Measurements from ENCODE around the gene ERBB4. TPM values are rescaled to one million over a fixed set of nuclear protein-coding genes. Genes with fewer than 3 reads are reported as not detected.

The ERBB4 gene
- total and polyA plus RNA-seq, 10 of the 15 experiments (the other 5 are each of a cell fraction or from before 2014, with no cell fraction given) = under 0.01 to 0.23 (median 0.01) TPM; not detected in 4

DNA sequence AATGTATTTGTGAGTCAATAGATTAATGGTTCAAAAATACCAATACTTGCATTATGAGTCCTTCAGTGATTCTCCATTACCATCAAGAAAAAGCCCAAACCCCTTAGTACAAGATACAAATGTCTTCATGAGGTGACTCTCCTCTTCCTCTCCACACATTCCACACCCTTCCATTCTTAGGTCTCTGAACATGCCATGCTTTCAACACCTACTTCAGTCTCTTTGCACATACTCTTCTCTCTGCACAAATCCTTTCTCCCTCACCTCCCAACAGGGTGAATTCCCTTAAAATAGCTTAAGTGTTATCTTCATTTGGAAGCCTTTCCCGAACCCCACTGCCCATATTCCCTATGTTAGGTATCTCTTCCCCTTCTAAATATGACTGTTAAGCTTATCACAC lies 131.9 kb downstream of the ERBB4 start (continued):
- TF ChIP-seq, protein P1, sequence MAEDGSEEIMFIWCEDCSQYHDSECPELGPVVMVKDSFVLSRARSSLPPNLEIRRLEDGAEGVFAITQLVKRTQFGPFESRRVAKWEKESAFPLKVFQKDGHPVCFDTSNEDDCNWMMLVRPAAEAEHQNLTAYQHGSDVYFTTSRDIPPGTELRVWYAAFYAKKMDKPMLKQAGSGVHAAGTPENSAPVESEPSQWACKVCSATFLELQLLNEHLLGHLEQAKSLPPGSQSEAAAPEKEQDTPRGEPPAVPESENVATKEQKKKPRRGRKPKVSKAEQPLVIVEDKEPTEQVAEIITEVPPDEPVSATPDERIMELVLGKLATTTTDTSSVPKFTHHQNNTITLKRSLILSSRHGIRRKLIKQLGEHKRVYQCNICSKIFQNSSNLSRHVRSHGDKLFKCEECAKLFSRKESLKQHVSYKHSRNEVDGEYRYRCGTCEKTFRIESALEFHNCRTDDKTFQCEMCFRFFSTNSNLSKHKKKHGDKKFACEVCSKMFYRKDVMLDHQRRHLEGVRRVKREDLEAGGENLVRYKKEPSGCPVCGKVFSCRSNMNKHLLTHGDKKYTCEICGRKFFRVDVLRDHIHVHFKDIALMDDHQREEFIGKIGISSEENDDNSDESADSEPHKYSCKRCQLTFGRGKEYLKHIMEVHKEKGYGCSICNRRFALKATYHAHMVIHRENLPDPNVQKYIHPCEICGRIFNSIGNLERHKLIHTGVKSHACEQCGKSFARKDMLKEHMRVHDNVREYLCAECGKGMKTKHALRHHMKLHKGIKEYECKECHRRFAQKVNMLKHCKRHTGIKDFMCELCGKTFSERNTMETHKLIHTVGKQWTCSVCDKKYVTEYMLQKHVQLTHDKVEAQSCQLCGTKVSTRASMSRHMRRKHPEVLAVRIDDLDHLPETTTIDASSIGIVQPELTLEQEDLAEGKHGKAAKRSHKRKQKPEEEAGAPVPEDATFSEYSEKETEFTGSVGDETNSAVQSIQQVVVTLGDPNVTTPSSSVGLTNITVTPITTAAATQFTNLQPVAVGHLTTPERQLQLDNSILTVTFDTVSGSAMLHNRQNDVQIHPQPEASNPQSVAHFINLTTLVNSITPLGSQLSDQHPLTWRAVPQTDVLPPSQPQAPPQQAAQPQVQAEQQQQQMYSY (CRISPR knock-in tag; IDR thresholded peaks at IDR 0.05) = no peak

DNA sequence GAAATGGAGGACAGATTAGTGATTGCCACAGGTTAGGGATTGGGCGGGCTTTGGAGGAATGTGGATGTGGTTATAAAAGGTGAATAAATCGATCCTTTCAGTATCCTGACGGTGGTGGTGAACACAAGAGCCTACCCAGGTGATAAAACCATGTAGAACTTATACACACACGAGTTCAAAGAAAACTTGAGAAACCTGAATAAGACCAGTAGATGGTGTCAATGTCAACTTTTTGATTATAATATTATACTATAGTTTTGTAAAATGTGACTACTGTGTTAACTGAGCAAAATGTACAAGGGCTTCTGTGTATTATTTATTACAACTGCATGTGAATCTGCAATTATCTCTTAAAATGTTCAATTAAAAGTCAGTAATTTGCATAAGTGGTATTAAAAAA lies 136.3 kb downstream of the ERBB4 start:
- ChIA-PET CTCF (no interaction called here), POLR2A (no interaction called here), SMC1A (ENCODE audit: uncharacterized antibody, unreplicated experiment) (no interaction called here), RAD21 (ENCODE audit: unreplicated experiment) (no interaction called here)
- Histone ChIP-seq H3K36me3 (ENCODE audit: control insufficient read depth in 2 of 2, insufficient read depth in 2 of 2, low read length in 1 of 2) (no peaks in the 10 kb centered on the region), H3K4me3 (no peak overlapping the region), H4K20me1 (ENCODE audit: control insufficient read depth, insufficient read depth) (no peaks in the 10 kb centered on the region), H3K79me2 (ENCODE audit: control insufficient read depth, insufficient read depth, low read length) (no peaks in the 10 kb centered on the region), H3K27me3 (replicated peaks in 1 of 2; ENCODE audit: control insufficient read depth in 2 of 2, insufficient read depth in 2 of 2, low read length in 1 of 2) (no peaks in the 10 kb centered on the region), H3K27ac (ENCODE audit: control insufficient read depth, insufficient read depth) (no peak overlapping the region), H3K4me2 (ENCODE audit: control insufficient read depth, insufficient read depth) (no peak overlapping the region), H3K9me3 (replicated peaks; ENCODE audit: control insufficient read depth, insufficient read depth, low read length) (no peaks in the 10 kb centered on the region), H3K9ac (ENCODE audit: control insufficient read depth, insufficient read depth, low read length) (no peak overlapping the region), H2AFZ (ENCODE audit: control insufficient read depth, low read depth, low read length) (no peak overlapping the region), H3K4me1 (ENCODE audit: control insufficient read depth, insufficient read depth, low read length) (no peaks in the 10 kb centered on the region)
- no TSS peak for BruUV-seq (replicated peaks)
- DNase-seq (ENCODE audit: low read depth, low spot score) (no peak), ATAC-seq (no peak), FAIRE-seq (no peak)
- TF ChIP-seq STAT3 (IDR thresholded peaks at IDR 0.05; ENCODE audit: low read depth, low read length) (no peak), NBN (IDR thresholded peaks at IDR 0.05) (no peak), CHD4 (IDR thresholded peaks at IDR 0.05) (no peak), NFIC (IDR thresholded peaks at IDR 0.05; ENCODE audit: low read depth, low read length) (no peak)
- TF ChIP-seq, protein P2, sequence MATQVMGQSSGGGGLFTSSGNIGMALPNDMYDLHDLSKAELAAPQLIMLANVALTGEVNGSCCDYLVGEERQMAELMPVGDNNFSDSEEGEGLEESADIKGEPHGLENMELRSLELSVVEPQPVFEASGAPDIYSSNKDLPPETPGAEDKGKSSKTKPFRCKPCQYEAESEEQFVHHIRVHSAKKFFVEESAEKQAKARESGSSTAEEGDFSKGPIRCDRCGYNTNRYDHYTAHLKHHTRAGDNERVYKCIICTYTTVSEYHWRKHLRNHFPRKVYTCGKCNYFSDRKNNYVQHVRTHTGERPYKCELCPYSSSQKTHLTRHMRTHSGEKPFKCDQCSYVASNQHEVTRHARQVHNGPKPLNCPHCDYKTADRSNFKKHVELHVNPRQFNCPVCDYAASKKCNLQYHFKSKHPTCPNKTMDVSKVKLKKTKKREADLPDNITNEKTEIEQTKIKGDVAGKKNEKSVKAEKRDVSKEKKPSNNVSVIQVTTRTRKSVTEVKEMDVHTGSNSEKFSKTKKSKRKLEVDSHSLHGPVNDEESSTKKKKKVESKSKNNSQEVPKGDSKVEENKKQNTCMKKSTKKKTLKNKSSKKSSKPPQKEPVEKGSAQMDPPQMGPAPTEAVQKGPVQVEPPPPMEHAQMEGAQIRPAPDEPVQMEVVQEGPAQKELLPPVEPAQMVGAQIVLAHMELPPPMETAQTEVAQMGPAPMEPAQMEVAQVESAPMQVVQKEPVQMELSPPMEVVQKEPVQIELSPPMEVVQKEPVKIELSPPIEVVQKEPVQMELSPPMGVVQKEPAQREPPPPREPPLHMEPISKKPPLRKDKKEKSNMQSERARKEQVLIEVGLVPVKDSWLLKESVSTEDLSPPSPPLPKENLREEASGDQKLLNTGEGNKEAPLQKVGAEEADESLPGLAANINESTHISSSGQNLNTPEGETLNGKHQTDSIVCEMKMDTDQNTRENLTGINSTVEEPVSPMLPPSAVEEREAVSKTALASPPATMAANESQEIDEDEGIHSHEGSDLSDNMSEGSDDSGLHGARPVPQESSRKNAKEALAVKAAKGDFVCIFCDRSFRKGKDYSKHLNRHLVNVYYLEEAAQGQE (IDR thresholded peaks at IDR 0.05; ENCODE audit: low read depth, low read length) = no peak
- in situ Hi-C loops (cut with MboI) = no loop called here
- WGBS (ENCODE audit: insufficient coverage, insufficient replicate concordance, low lambda C conversion rate, missing lambda C conversion rate) = 7% methylated on average over 4 of the region's 4 CpGs
- intact Hi-C loops (cut with micrococcal nuclease; ENCODE audit: unreplicated experiment) = loop anchor here (10.0 kb wide), 1 partner anchor 122 kb away; no protein-coding TSS in a partner anchor
